Measurements from ENCODE around the gene OR5J2. TPM values are rescaled to one million over a fixed set of nuclear protein-coding genes. Genes with fewer than 3 reads are reported as not detected.

OR5J2 gene
- total RNA-seq, 1 donor from 2014 or later, result not detected

DNA sequence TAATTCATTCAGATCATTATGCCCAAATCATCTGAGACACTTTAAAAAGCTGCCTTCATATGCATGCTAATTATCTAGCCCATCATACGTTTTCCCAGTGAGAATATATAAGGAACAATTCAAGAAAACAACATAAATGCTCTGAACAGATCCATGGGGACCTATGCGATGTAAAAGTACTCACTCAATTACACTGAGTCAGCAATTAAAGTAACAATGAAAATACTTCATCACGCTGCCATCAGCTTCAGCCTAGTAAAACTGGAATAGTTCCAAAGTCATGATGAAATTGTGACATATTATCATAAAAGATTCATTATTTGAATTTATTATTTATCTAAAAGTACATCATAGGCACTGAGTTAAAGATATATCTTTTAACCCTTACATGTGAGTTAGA is 12.6 kb upstream of the OR5J2 start:
- no peak overlapping the region for H3K27ac Mint-ChIP-seq
- no peaks in the 10 kb centered on the region for H3K9me3 Mint-ChIP-seq
- TF ChIP-seq, protein P1, sequence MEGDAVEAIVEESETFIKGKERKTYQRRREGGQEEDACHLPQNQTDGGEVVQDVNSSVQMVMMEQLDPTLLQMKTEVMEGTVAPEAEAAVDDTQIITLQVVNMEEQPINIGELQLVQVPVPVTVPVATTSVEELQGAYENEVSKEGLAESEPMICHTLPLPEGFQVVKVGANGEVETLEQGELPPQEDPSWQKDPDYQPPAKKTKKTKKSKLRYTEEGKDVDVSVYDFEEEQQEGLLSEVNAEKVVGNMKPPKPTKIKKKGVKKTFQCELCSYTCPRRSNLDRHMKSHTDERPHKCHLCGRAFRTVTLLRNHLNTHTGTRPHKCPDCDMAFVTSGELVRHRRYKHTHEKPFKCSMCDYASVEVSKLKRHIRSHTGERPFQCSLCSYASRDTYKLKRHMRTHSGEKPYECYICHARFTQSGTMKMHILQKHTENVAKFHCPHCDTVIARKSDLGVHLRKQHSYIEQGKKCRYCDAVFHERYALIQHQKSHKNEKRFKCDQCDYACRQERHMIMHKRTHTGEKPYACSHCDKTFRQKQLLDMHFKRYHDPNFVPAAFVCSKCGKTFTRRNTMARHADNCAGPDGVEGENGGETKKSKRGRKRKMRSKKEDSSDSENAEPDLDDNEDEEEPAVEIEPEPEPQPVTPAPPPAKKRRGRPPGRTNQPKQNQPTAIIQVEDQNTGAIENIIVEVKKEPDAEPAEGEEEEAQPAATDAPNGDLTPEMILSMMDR (conservative IDR thresholded peaks at IDR 0.05), result no peak
- H3K27me3 Mint-ChIP-seq, result no peaks in the 10 kb centered on the region
- no peak for DNase-seq (ENCODE audit: extremely low spot score, unreplicated experiment)
- no peaks in the 10 kb centered on the region for H3K4me1 Mint-ChIP-seq (ENCODE audit: unreplicated experiment)
- no peak overlapping the region for H3K4me3 Mint-ChIP-seq
- H3K36me3 Mint-ChIP-seq, result no peaks in the 10 kb centered on the region

DNA sequence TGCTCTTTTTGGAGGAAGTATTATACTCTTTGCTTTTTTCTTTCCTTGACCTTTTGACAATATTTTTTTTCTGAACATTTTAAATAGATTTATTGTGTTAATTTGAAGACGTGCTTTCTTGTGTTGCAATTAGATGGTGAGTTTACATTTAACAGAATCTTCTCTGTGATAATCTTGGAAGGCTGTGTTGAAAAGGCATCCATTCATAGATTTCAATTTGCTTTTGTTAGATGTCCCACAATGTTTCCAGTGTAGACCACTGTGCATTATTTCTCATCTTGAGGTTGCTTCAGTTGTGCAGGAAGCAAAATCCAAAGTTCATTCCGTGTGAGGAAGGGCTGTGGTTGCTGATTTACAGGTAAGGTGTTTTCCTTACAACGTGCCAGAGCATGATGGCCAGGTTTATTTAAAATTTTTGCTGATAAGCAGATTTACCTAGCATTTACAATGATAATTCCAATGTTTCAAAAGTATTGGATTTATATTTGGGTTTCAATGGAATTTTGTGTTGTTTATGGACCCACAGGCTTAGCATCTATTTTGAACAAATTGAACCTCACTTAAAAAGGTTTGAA is 4.1 kb upstream of the OR5J2 start:
- no peak overlapping the region for H3K27ac Mint-ChIP-seq
- TF ChIP-seq, protein P1 (conservative IDR thresholded peaks at IDR 0.05), result no peak
- no peak overlapping the region for H3K4me3 Mint-ChIP-seq
- H3K27me3 Mint-ChIP-seq, result no peaks in the 10 kb centered on the region
- H3K36me3 Mint-ChIP-seq, result no peaks in the 10 kb centered on the region
- no peak for DNase-seq (ENCODE audit: extremely low spot score, unreplicated experiment)
- no peaks in the 10 kb centered on the region for H3K9me3 Mint-ChIP-seq
- no peaks in the 10 kb centered on the region for H3K4me1 Mint-ChIP-seq (ENCODE audit: unreplicated experiment)

GRCh38 chr11:56183459-56183858 is 7.0 kb downstream of the OR5J2 start:
- no peak overlapping the region for H3K27ac Mint-ChIP-seq
- TF ChIP-seq, protein P1 (conservative IDR thresholded peaks at IDR 0.05), result no peak
- H3K4me3 Mint-ChIP-seq, result no peak overlapping the region
- no peaks in the 10 kb centered on the region for H3K4me1 Mint-ChIP-seq (ENCODE audit: unreplicated experiment)
- no peaks in the 10 kb centered on the region for H3K36me3 Mint-ChIP-seq
- H3K9me3 Mint-ChIP-seq, result no peaks in the 10 kb centered on the region
- H3K27me3 Mint-ChIP-seq, result no peaks in the 10 kb centered on the region
- DNase-seq (ENCODE audit: extremely low spot score, unreplicated experiment), result no peak

GRCh38 chr11:56188602-56189001 is 12.2 kb downstream of the OR5J2 start:
- no peaks in the 10 kb centered on the region for H3K36me3 Mint-ChIP-seq
- no peak for DNase-seq (ENCODE audit: extremely low spot score, unreplicated experiment)
- no peaks in the 10 kb centered on the region for H3K4me1 Mint-ChIP-seq (ENCODE audit: unreplicated experiment)
- H3K9me3 Mint-ChIP-seq, result no peaks in the 10 kb centered on the region
- TF ChIP-seq, protein P1 (conservative IDR thresholded peaks at IDR 0.05), result no peak
- H3K27me3 Mint-ChIP-seq, result no peaks in the 10 kb centered on the region
- no peak overlapping the region for H3K4me3 Mint-ChIP-seq
- H3K27ac Mint-ChIP-seq, result no peak overlapping the region

GRCh38 chr11:56196705-56197104 is 20.3 kb downstream of the OR5J2 start:
- Mint-ChIP-seq H3K27me3 (no peaks in the 10 kb centered on the region), H3K27ac (no peak overlapping the region), H3K4me3 (no peak overlapping the region), H3K4me1 (ENCODE audit: unreplicated experiment) (no peaks in the 10 kb centered on the region), H3K36me3 (no peaks in the 10 kb centered on the region), H3K9me3 (no peaks in the 10 kb centered on the region)
- TF ChIP-seq, protein P1 (conservative IDR thresholded peaks at IDR 0.05), result no peak
- no peak for DNase-seq (ENCODE audit: extremely low spot score, unreplicated experiment)

- no peak overlapping the region for H3K4me3 Mint-ChIP-seq
- DNase-seq (ENCODE audit: extremely low spot score, unreplicated experiment), result no peak
- no peaks in the 10 kb centered on the region for H3K4me1 Mint-ChIP-seq (ENCODE audit: unreplicated experiment)
- H3K27me3 Mint-ChIP-seq, result no peaks in the 10 kb centered on the region
- TF ChIP-seq, protein P1 (conservative IDR thresholded peaks at IDR 0.05), result no peak
- H3K27ac Mint-ChIP-seq, result no peak overlapping the region
- no peaks in the 10 kb centered on the region for H3K36me3 Mint-ChIP-seq
- no peaks in the 10 kb centered on the region for H3K9me3 Mint-ChIP-seq
These were observed 20.9 kb downstream of the OR5J2 start for GRCh38 chr11:56197367-56197766.

Data from type B pancreatic cell (in vitro differentiated cells).